Activated CD4-positive, CD25-positive, alpha-beta regulatory T cell treated with anti-CD3 and anti-CD28 coated beads, Interleukin-2, amount 50 U/mL, for 16 hours (primary cell): ENCODE results near the gene STAT2.

Experiments used
- DNase-seq: peaks from one replicate; pipeline ENCODE4 v3.0.0-alpha.2; 2020; ENCODE audit warnings: low read depth, low spot score

STAT2 gene

GRCh38 chr12:56293795-56294194, 66.1 kb downstream of the STAT2 start:
- DNase-seq, result no peak
